Endothelial cell of umbilical vein (primary cell): ENCODE results near the gene DAND5. TPM values are rescaled to one million over a fixed set of nuclear protein-coding genes. Genes with fewer than 3 reads are reported as not detected.

ENCODE experiments used
- BruUV-seq: library from RNA; stranded (reverse); fragments of 400-500 nt; replicated peaks from 2 replicates; lab custom pipeline; 2021; lab: Mats Ljungman, UMichigan
- CTCF ChIA-PET: fragments of 300-600, 350-600 bp; sonication (Branson Sonifier 250); formaldehyde crosslinking; loops from one replicate; lab custom pipeline; 2021; ENCODE audit warnings: antibody characterized with exemption, inconsistent platforms; lab: Charles Lee
- POLR2A ChIA-PET: fragments of 300-600, 350-600 bp; sonication (Branson Sonifier 250); formaldehyde crosslinking; loops from one replicate; lab custom pipeline; 2021; ENCODE audit warnings: antibody characterized with exemption, inconsistent platforms; lab: Charles Lee
- DNase-seq: peaks from one replicate; pipeline ENCODE4 v3.0.0-alpha.2; 2011; ENCODE audit warnings: low read depth, low spot score
- FAIRE-seq: peaks from 2 replicates; lab custom pipeline; 2011; peaks lifted over from hg19 to GRCh38; lab: Jason Lieb, UNC
- H2AFZ ChIP-seq: 2 replicates; pipeline ENCODE4 v1.6.0; 2012; ENCODE audit warnings: low read depth, low read length, control low read depth, inconsistent platforms
- H3K27ac ChIP-seq: 2 replicates; pipeline ENCODE4 v1.5.1; 2011; ENCODE audit warnings: low read depth, mild to moderate bottlenecking, control low read depth, low read length, moderate library complexity; ENCODE audit not compliant: insufficient read depth
- H3K27me3 ChIP-seq, 2 experiments: 2 replicates each; pipeline versions ENCODE4 v1.6.0 to v1.6.1; 2011; ENCODE audit warnings: low read length in 2 of 2, mixed read lengths in 1 of 2; ENCODE audit not compliant: control insufficient read depth in 2 of 2, insufficient read depth in 2 of 2
- H3K36me3 ChIP-seq, 2 experiments: 2 replicates in 1 of 2; 3 replicates in 1 of 2; pipeline ENCODE4 v1.5.1; 2011; ENCODE audit warnings: low read length in 2 of 2, mild to moderate bottlenecking in 1 of 2, moderate library complexity in 1 of 2; ENCODE audit not compliant: control insufficient read depth in 2 of 2, insufficient read depth in 2 of 2; ENCODE audit errors: extremely low read depth in 1 of 2
- H3K4me1 ChIP-seq: 3 replicates; pipeline ENCODE4 v1.5.1; 2011; ENCODE audit warnings: mild to moderate bottlenecking, low read length; ENCODE audit not compliant: control insufficient read depth, insufficient read depth; ENCODE audit errors: extremely low read depth
- H3K4me2 ChIP-seq: 2 replicates; pipeline ENCODE4 v1.6.1; 2011; ENCODE audit warnings: low read length, control low read depth, mixed read lengths; ENCODE audit not compliant: insufficient read depth
- H3K4me3 ChIP-seq, 3 experiments: fragments of 200-600 bp in 1 of 3; sonication (generic), shearing (Covaris generic) in 1 of 3; replicated peaks in 1 of 3; 2 replicates each; pipeline ENCODE4 v1.5.1; 2011 to 2016; ENCODE audit warnings: control low read depth in 3 of 3, low read length in 3 of 3, mild to moderate bottlenecking in 2 of 3, inconsistent platforms in 1 of 3, low read depth in 1 of 3, moderate library complexity in 1 of 3; ENCODE audit not compliant: insufficient read depth in 1 of 3
- H3K79me2 ChIP-seq: 2 replicates; pipeline ENCODE4 v1.6.0; 2012; ENCODE audit warnings: low read length, inconsistent platforms; ENCODE audit not compliant: control insufficient read depth, insufficient read depth
- H3K9ac ChIP-seq: replicated peaks from 2 replicates; pipeline ENCODE3; 2011; ENCODE audit warnings: low read length, control low read depth; ENCODE audit not compliant: insufficient read depth; ENCODE audit errors: extremely low read depth
- H3K9me1 ChIP-seq: replicated peaks from 3 replicates; pipeline ENCODE4 v1.6.0; 2011; ENCODE audit warnings: mild to moderate bottlenecking, low read length; ENCODE audit not compliant: control insufficient read depth, insufficient read depth; ENCODE audit errors: extremely low read depth
- H3K9me3 ChIP-seq: replicated peaks from 2 replicates; pipeline ENCODE4 v1.5.1; 2012; ENCODE audit warnings: low read length, inconsistent platforms; ENCODE audit not compliant: control insufficient read depth, insufficient read depth
- H4K20me1 ChIP-seq: replicated peaks from 2 replicates; pipeline ENCODE3; 2011; ENCODE audit warnings: mild to moderate bottlenecking, low read length; ENCODE audit not compliant: control insufficient read depth, insufficient read depth; ENCODE audit errors: extremely low read depth
- CTCF ChIP-seq, 2 donors: IDR thresholded peaks; 1 replicate in 1 of 2; 2 replicates in 1 of 2; pipeline ENCODE4 v1.5.1; 2011; ENCODE audit warnings: low read length in 2 of 2, mild to moderate bottlenecking in 2 of 2, moderate library complexity in 2 of 2, control low read depth in 1 of 2, inconsistent platforms in 1 of 2, low read depth in 1 of 2; ENCODE audit not compliant: insufficient read depth in 1 of 2; ENCODE audit errors: extremely low read depth in 1 of 2
- EZH2 ChIP-seq: IDR thresholded peaks from 2 replicates; pipeline ENCODE4 v1.6.1; 2012; ENCODE audit warnings: borderline replicate concordance, low read depth, mild to moderate bottlenecking, moderate library complexity, low read length, inconsistent platforms; ENCODE audit not compliant: severe bottlenecking
- FOS ChIP-seq: IDR thresholded peaks from 2 replicates; pipeline ENCODE4 v1.6.1; 2011; ENCODE audit warnings: mild to moderate bottlenecking, low read length, moderate library complexity, borderline replicate concordance; ENCODE audit not compliant: insufficient read depth
- GATA2 ChIP-seq: IDR thresholded peaks from 2 replicates; pipeline ENCODE4 v1.7.0; 2011; ENCODE audit warnings: low read depth, mild to moderate bottlenecking, moderate library complexity, mixed read lengths, low read length; ENCODE audit not compliant: insufficient read length, insufficient read depth
- JUN ChIP-seq: IDR thresholded peaks from 2 replicates; pipeline ENCODE4 v1.6.1; 2011; ENCODE audit warnings: borderline replicate concordance, low read depth; ENCODE audit not compliant: insufficient read length, insufficient read depth
- MAX ChIP-seq: IDR thresholded peaks from 2 replicates; pipeline ENCODE4 v1.6.1; 2011; ENCODE audit not compliant: insufficient read depth, insufficient read length
- MYC ChIP-seq: IDR thresholded peaks from one replicate; pipeline ENCODE4 v1.6.1; 2011; ENCODE audit warnings: mild to moderate bottlenecking, low read depth, low read length
- POLR2A ChIP-seq: IDR thresholded peaks from 2 replicates; pipeline ENCODE4 v1.6.1; 2012; ENCODE audit warnings: low read depth, mild to moderate bottlenecking, control low read depth, low read length
- POLR2AphosphoS5 ChIP-seq: IDR thresholded peaks from 2 replicates; pipeline ENCODE4 v1.6.1; 2012; ENCODE audit warnings: low read depth, mild to moderate bottlenecking, control low read depth, low read length, moderate library complexity; ENCODE audit not compliant: insufficient read depth
- dilution Hi-C: fragments of 300-500 bp; cut with MboI; formaldehyde crosslinking; loops from one replicate; pipeline ENCODE4 v1.15.0; 2019; ENCODE audit warnings: low sequenced_read_pairs; ENCODE audit not compliant: extremely low pct_ligation_motif_present
- intact Hi-C: fragments of 100-400 bp; cut with micrococcal nuclease; formaldehyde crosslinking; loops from one replicate; pipeline ENCODE4 v1.10.0; 2022
- polyA plus RNA-seq, 4 experiments: library from polyadenylated mRNA; depleted of rRNA in 3 of 4; stranded (reverse) in 3 of 4; unstranded in 1 of 4; fragments of >200 nt; gene quantifications; 2 replicates each; pipeline versions ENCODE4 v1.2.1 to v1.2.3, GENCODE V29; 2011 to 2012; ENCODE audit warnings: missing spikeins in 1 of 4
- total RNA-seq: library from RNA; stranded (reverse); gene quantifications from 2 replicates; pipeline ENCODE4 v1.2.3, GENCODE V29; 2021

The DAND5 gene
- total and polyA plus RNA-seq, 2 donors (not counting 3 experiments of a cell fraction or from before 2014, with no cell fraction given): 0.06 to 0.20 TPM

GRCh38 chr19:12979974-12980373 is 10.6 kb downstream of the DAND5 start:
- no peaks in the 10 kb centered on the region for H3K27me3 ChIP-seq
- ChIA-PET CTCF (interaction anchor here (1.0 to 13.4 kb wide), 9 partner anchors 15 to 298 kb away, joined by 3 to 543 read pairs (median 5); no protein-coding TSS in a partner anchor), POLR2A (no interaction called here)
- no peaks in the 10 kb centered on the region for H3K79me2 ChIP-seq
- H4K20me1 ChIP-seq: no peaks in the 10 kb centered on the region
- no peak for FAIRE-seq
- H3K27ac ChIP-seq: no peak overlapping the region
- no peak overlapping the region for H3K4me2 ChIP-seq
- H3K9me3 ChIP-seq: no peaks in the 10 kb centered on the region
- no peak overlapping the region for H3K9ac ChIP-seq
- intact Hi-C loops: loop anchor here (5.0 kb wide), 1 partner anchor 172 kb away; the partner anchor contains the start of genes IER2 and STX10
- H3K9me1 ChIP-seq: no peaks in the 10 kb centered on the region
- BruUV-seq: no TSS peak
- dilution Hi-C loops: no loop called here
- DNase-seq: no peak
- no peaks in the 10 kb centered on the region for H3K36me3 ChIP-seq
- peaks cover 2% of the 10 kb centered on the region for H3K4me1 ChIP-seq
- TF ChIP-seq MYC (no peak), POLR2AphosphoS5 (no peak), GATA2 (no peak), JUN (no peak), FOS (no peak), MAX (no peak), POLR2A (no peak), CTCF (IDR thresholded peaks at IDR 0.05; ENCODE audit: extremely low read depth in 1 of 2, insufficient read depth in 1 of 2, low read depth in 1 of 2, low read length in 2 of 2) (no peak), EZH2 (no peak)
- H2AFZ ChIP-seq: no peak overlapping the region
- no peak overlapping the region for H3K4me3 ChIP-seq
